IPS-NIHi7 (cell line): ENCODE results near the gene GCNT1.
"Not testable (repeated sequence)": the region's sequence is repeated elsewhere in the genome, so short reads cannot be mapped to it uniquely, and the experiment has no call there.

Source experiments
- DNase-seq: peaks from one replicate; pipeline ENCODE4 v3.0.0; 2012; ENCODE audit warnings: mixed read lengths; ENCODE audit errors: extremely low spot score

Gene GCNT1

GRCh38 chr9:76490249-76490990, 31.4 kb downstream of the GCNT1 start:
- DNase-seq = no peak

GRCh38 chr9:76491056-76491455, 32.1 kb downstream of the GCNT1 start:
- DNase-seq = not testable (repeated sequence)

GRCh38 chr9:76493496-76493895, 34.5 kb downstream of the GCNT1 start:
- not testable (repeated sequence) for DNase-seq

GRCh38 chr9:76500061-76500460, 41.1 kb downstream of the GCNT1 start:
- no peak for DNase-seq

GRCh38 chr9:76502746-76503145, 43.8 kb downstream of the GCNT1 start:
- DNase-seq = no peak

GRCh38 chr9:76510041-76510440, 51.1 kb downstream of the GCNT1 start:
- DNase-seq = no peak

GRCh38 chr9:76510446-76510845, 51.5 kb downstream of the GCNT1 start:
- no peak for DNase-seq

GRCh38 chr9:76512826-76513225, 53.8 kb downstream of the GCNT1 start:
- DNase-seq = no peak

- DNase-seq = no peak
Measured at GRCh38 chr9:76516350-76516749, 57.4 kb downstream of the GCNT1 start.

- no peak for DNase-seq
Measured at GRCh38 chr9:76516871-76517270, 57.9 kb downstream of the GCNT1 start.

- DNase-seq = no peak
Measured at GRCh38 chr9:76519075-76519835, 60.3 kb downstream of the GCNT1 start.

GRCh38 chr9:76521244-76521681, 62.3 kb downstream of the GCNT1 start:
- DNase-seq = no peak

GRCh38 chr9:76521906-76522305, 62.9 kb downstream of the GCNT1 start:
- DNase-seq = no peak

- not testable (repeated sequence) for DNase-seq
Measured at GRCh38 chr9:76523617-76524200, 64.7 kb downstream of the GCNT1 start.

GRCh38 chr9:76525196-76525595, 66.2 kb downstream of the GCNT1 start:
- DNase-seq = no peak

GRCh38 chr9:76526026-76526425, 67.0 kb downstream of the GCNT1 start:
- no peak for DNase-seq

- DNase-seq = no peak
Measured at GRCh38 chr9:76528056-76528455, 69.1 kb downstream of the GCNT1 start.

GRCh38 chr9:76528642-76529190, 69.7 kb downstream of the GCNT1 start:
- DNase-seq = no peak

GRCh38 chr9:76529653-76530052, 70.7 kb downstream of the GCNT1 start:
- no peak for DNase-seq

GRCh38 chr9:76530458-76531110, 71.6 kb downstream of the GCNT1 start:
- no peak for DNase-seq

- no peak for DNase-seq
Measured at GRCh38 chr9:76531231-76531780, 72.3 kb downstream of the GCNT1 start.

- not testable (repeated sequence) for DNase-seq
Measured at GRCh38 chr9:76532877-76533276, 73.9 kb downstream of the GCNT1 start.
